ENCODE data around the gene CCDC171.

DNA sequence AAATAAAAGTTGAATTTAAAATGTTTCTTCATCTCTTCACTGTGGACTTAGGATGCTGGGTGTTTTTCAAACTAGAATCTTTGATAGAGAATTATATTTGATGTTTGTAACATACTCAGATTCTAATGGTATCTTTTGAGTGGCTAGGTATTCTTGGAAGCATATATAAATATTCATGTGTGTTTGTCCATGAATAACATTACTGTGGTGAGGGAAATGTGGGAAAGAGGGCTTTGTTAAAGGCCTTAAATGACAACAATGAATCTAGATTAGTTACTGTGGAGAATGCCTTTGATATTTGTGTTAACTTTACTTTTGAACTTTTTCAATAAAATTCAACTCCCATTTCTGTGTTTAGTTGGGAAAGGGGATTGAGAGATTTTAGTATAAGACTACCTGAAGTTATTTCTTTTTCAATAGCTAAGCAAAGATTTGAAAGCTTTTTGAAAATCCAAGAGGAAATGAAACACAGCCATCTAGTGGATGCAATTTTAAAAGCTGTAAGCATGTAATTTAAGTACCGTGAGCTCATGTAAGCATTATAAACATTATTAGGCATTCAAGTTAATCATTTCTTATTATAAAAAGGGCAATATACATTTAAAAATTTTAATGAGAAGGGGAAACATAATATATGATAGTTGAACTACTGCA is 69.6 kb downstream of the CCDC171 start:
- TF ChIP-seq HOXA7 (CRISPR knock-in tag; IDR thresholded peaks at IDR 0.05) (no peak), TCF7 (IDR thresholded peaks at IDR 0.05; ENCODE audit: low read depth) (no peak), ZNF441 (CRISPR knock-in tag; IDR thresholded peaks at IDR 0.05; ENCODE audit: borderline replicate concordance) (no peak), ZBTB8A (CRISPR knock-in tag; IDR thresholded peaks at IDR 0.05; ENCODE audit: borderline replicate concordance, low read depth) (no peak), ZNF83 (CRISPR knock-in tag; IDR thresholded peaks at IDR 0.05; ENCODE audit: borderline replicate concordance) (no peak), BHLHE40 (IDR thresholded peaks at IDR 0.05; ENCODE audit: low read length) (no peak), MIXL1 (CRISPR knock-in tag; IDR thresholded peaks at IDR 0.05) (no peak), CCAR2 (optimal IDR thresholded peaks at IDR 0.05; ENCODE audit: low read depth, low read length) (no peak), PAX8 (CRISPR knock-in tag; IDR thresholded peaks at IDR 0.05; ENCODE audit: borderline replicate concordance) (no peak), MEF2D (CRISPR knock-in tag; IDR thresholded peaks at IDR 0.05) (no peak), ZNF121 (CRISPR knock-in tag; IDR thresholded peaks at IDR 0.05) (no peak), ZNF253 (CRISPR knock-in tag; IDR thresholded peaks at IDR 0.05; ENCODE audit: borderline replicate concordance) (no peak)
- TF ChIP-seq, protein P1, sequence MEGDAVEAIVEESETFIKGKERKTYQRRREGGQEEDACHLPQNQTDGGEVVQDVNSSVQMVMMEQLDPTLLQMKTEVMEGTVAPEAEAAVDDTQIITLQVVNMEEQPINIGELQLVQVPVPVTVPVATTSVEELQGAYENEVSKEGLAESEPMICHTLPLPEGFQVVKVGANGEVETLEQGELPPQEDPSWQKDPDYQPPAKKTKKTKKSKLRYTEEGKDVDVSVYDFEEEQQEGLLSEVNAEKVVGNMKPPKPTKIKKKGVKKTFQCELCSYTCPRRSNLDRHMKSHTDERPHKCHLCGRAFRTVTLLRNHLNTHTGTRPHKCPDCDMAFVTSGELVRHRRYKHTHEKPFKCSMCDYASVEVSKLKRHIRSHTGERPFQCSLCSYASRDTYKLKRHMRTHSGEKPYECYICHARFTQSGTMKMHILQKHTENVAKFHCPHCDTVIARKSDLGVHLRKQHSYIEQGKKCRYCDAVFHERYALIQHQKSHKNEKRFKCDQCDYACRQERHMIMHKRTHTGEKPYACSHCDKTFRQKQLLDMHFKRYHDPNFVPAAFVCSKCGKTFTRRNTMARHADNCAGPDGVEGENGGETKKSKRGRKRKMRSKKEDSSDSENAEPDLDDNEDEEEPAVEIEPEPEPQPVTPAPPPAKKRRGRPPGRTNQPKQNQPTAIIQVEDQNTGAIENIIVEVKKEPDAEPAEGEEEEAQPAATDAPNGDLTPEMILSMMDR (CRISPR knock-in tag; IDR thresholded peaks at IDR 0.05) = peak; percentile 17; the same call in 1 of the 2 replicates
- TF ChIP-seq, protein P2, sequence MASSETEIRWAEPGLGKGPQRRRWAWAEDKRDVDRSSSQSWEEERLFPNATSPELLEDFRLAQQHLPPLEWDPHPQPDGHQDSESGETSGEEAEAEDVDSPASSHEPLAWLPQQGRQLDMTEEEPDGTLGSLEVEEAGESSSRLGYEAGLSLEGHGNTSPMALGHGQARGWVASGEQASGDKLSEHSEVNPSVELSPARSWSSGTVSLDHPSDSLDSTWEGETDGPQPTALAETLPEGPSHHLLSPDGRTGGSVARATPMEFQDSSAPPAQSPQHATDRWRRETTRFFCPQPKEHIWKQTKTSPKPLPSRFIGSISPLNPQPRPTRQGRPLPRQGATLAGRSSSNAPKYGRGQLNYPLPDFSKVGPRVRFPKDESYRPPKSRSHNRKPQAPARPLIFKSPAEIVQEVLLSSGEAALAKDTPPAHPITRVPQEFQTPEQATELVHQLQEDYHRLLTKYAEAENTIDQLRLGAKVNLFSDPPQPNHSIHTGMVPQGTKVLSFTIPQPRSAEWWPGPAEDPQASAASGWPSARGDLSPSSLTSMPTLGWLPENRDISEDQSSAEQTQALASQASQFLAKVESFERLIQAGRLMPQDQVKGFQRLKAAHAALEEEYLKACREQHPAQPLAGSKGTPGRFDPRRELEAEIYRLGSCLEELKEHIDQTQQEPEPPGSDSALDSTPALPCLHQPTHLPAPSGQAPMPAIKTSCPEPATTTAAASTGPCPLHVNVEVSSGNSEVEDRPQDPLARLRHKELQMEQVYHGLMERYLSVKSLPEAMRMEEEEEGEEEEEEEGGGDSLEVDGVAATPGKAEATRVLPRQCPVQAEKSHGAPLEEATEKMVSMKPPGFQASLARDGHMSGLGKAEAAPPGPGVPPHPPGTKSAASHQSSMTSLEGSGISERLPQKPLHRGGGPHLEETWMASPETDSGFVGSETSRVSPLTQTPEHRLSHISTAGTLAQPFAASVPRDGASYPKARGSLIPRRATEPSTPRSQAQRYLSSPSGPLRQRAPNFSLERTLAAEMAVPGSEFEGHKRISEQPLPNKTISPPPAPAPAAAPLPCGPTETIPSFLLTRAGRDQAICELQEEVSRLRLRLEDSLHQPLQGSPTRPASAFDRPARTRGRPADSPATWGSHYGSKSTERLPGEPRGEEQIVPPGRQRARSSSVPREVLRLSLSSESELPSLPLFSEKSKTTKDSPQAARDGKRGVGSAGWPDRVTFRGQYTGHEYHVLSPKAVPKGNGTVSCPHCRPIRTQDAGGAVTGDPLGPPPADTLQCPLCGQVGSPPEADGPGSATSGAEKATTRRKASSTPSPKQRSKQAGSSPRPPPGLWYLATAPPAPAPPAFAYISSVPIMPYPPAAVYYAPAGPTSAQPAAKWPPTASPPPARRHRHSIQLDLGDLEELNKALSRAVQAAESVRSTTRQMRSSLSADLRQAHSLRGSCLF (CRISPR knock-in tag; IDR thresholded peaks at IDR 0.05; ENCODE audit: borderline replicate concordance) = no peak

Measured in HepG2 (cell line).